ENCODE measurements around the gene DEDD.

DNA sequence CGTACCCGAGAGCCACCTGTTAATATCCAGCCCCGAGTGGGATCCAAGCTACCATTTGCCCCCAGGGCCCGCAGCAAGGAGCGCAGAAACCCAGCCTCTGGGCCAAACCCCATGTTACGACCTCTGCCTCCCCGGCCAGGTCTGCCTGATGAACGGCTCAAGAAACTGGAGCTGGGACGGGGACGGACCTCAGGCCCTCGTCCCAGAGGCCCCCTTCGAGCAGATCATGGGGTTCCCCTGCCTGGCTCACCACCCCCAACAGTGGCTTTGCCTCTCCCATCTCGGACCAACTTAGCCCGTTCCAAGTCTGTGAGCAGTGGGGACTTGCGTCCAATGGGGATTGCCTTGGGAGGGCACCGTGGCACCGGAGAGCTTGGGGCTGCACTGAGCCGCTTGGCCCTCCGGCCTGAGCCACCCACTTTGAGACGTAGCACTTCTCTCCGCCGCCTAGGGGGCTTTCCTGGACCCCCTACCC lies 28.2 kb upstream of the DEDD start:
- TF ChIP-seq CTCF (IDR thresholded peaks at IDR 0.05) (no peak), POLR2A (IDR thresholded peaks at IDR 0.05) (no peak)
